Measurements from ENCODE around the gene THRB. TPM values are rescaled to one million over a fixed set of nuclear protein-coding genes. Genes with fewer than 3 reads are reported as not detected.
A peak's percentile ranks its signal among the peaks of the same experiment; 100 is the strongest.

Gene THRB
- total RNA-seq, 2 donors from 2014 or later = 0.24 to 0.26 TPM

GRCh38 chr3:24306518-24306917 is 188.1 kb downstream of the THRB start:
- WGBS, 2 experiments (ENCODE audit: insufficient coverage in 1 of 2, insufficient read length in 1 of 2) = 70 to 81% methylated on average over 2 to 3 of the region's 3 CpGs
- Mint-ChIP-seq H3K4me3 (no peak overlapping the region), H3K9me3 (no peaks in the 10 kb centered on the region), H3K4me1 (peaks cover 15% of the 10 kb centered on the region), H3K36me3 (ENCODE audit: low read depth) (no peaks in the 10 kb centered on the region), H3K27me3 (ENCODE audit: insufficient read depth) (peaks cover 27% of the 10 kb centered on the region), H3K27ac (no peak overlapping the region)
- Histone ChIP-seq H3K27ac (ENCODE audit: low read depth, low read length) (no peak overlapping the region), H3K9ac (ENCODE audit: extremely low read depth, low read length, poor library complexity, severe bottlenecking) (no peak overlapping the region), H3K9me3 (ENCODE audit: control insufficient read depth, low read length) (no peaks in the 10 kb centered on the region), H3K4me3 (ENCODE audit: low read length) (no peak overlapping the region), H3K4me1 (ENCODE audit: control insufficient read depth, insufficient read depth, low read length) (no peaks in the 10 kb centered on the region), H3K27me3 (ENCODE audit: control insufficient read depth, insufficient read depth, low read length, poor library complexity, severe bottlenecking) (peaks cover 26% of the 10 kb centered on the region), H3K36me3 (ENCODE audit: control insufficient read depth, insufficient read depth, low read length) (no peaks in the 10 kb centered on the region)
- no peak for DNase-seq
- no peak for TF ChIP-seq CTCF (conservative IDR thresholded peaks at IDR 0.05)

- no peak overlapping the region for H3K4me3 ChIP-seq (ENCODE audit: low read length)
- 43 to 59% methylated on average over 2 to 4 of the region's 4 CpGs for WGBS, 2 experiments (ENCODE audit: insufficient coverage in 1 of 2, insufficient read length in 1 of 2)
- no peaks in the 10 kb centered on the region for H3K36me3 ChIP-seq (ENCODE audit: control insufficient read depth, insufficient read depth, low read length)
- peaks cover 10% of the 10 kb centered on the region for H3K4me1 Mint-ChIP-seq
- TF ChIP-seq CTCF (conservative IDR thresholded peaks at IDR 0.05) = no peak
- H3K9ac ChIP-seq (ENCODE audit: extremely low read depth, low read length, poor library complexity, severe bottlenecking) = no peak overlapping the region
- H3K9me3 Mint-ChIP-seq = no peaks in the 10 kb centered on the region
- H3K27me3 ChIP-seq (ENCODE audit: control insufficient read depth, insufficient read depth, low read length, poor library complexity, severe bottlenecking) = peaks cover 24% of the 10 kb centered on the region
- no peak overlapping the region for H3K4me3 Mint-ChIP-seq
- DNase-seq = peak; percentile 75
- no peaks in the 10 kb centered on the region for H3K9me3 ChIP-seq (ENCODE audit: control insufficient read depth, low read length)
- H3K27me3 Mint-ChIP-seq (ENCODE audit: insufficient read depth) = peaks cover 24% of the 10 kb centered on the region
- H3K27ac ChIP-seq (ENCODE audit: low read depth, low read length) = no peak overlapping the region
- no peaks in the 10 kb centered on the region for H3K4me1 ChIP-seq (ENCODE audit: control insufficient read depth, insufficient read depth, low read length)
- H3K27ac Mint-ChIP-seq = no peak overlapping the region
- H3K36me3 Mint-ChIP-seq (ENCODE audit: low read depth) = no peaks in the 10 kb centered on the region
These were observed 188.7 kb downstream of the THRB start for GRCh38 chr3:24305795-24306467.

- peaks cover 9% of the 10 kb centered on the region for H3K4me1 Mint-ChIP-seq
- no peak for TF ChIP-seq CTCF (conservative IDR thresholded peaks at IDR 0.05)
- peak overlapping the region; percentile 4 for H3K27ac Mint-ChIP-seq
These were observed 191.4 kb downstream of the THRB start for GRCh38 chr3:24303057-24303754.

More at GRCh38 chr3:24303057-24303754, 191.4 kb downstream of the THRB start:
- peaks cover 6% of the 10 kb centered on the region for H3K27me3 ChIP-seq (ENCODE audit: control insufficient read depth, insufficient read depth, low read length, poor library complexity, severe bottlenecking)
- H3K9me3 Mint-ChIP-seq = no peaks in the 10 kb centered on the region
- H3K9me3 ChIP-seq (ENCODE audit: control insufficient read depth, low read length) = no peaks in the 10 kb centered on the region
- H3K4me1 ChIP-seq (ENCODE audit: control insufficient read depth, insufficient read depth, low read length) = no peaks in the 10 kb centered on the region
- no peak overlapping the region for H3K4me3 ChIP-seq (ENCODE audit: low read length)
- H3K9ac ChIP-seq (ENCODE audit: extremely low read depth, low read length, poor library complexity, severe bottlenecking) = no peak overlapping the region
- H3K36me3 ChIP-seq (ENCODE audit: control insufficient read depth, insufficient read depth, low read length) = no peaks in the 10 kb centered on the region
- no peak for DNase-seq
- H3K36me3 Mint-ChIP-seq (ENCODE audit: low read depth) = no peaks in the 10 kb centered on the region
- 86 to 90% methylated on average over 4 to 7 of the region's 7 CpGs for WGBS, 2 experiments (ENCODE audit: insufficient coverage in 1 of 2, insufficient read length in 1 of 2)
- no peak overlapping the region for H3K4me3 Mint-ChIP-seq
- no peak overlapping the region for H3K27ac ChIP-seq (ENCODE audit: low read depth, low read length)
- peaks cover 5% of the 10 kb centered on the region for H3K27me3 Mint-ChIP-seq (ENCODE audit: insufficient read depth)
